ENCODE results near the gene PTPRN2. TPM values are rescaled to one million over a fixed set of nuclear protein-coding genes. Genes with fewer than 3 reads are reported as not detected.

Gene PTPRN2
- total and polyA plus RNA-seq, 9 of the 15 experiments (the other 6 are each of a cell fraction or from before 2014, with no cell fraction given): not detected

GRCh38 chr7:157859915-157860314, 727.7 kb downstream of the PTPRN2 start:
- FAIRE-seq (no peak), ATAC-seq (no peak), DNase-seq (ENCODE audit: extremely low read depth in 1 of 4, low spot score in 3 of 4) (no peak)
- intact Hi-C loops (cut with micrococcal nuclease): no loop called here
- in situ Hi-C loops (cut with MboI): no loop called here
- WGBS (ENCODE audit: insufficient coverage, low coverage, missing lambda C conversion rate): 2% methylated on average over 5 of the region's 6 CpGs
- Histone ChIP-seq H3K4me2 (ENCODE audit: insufficient read depth, low read length) (no peak overlapping the region), H4K20me1 (replicated peaks; ENCODE audit: control insufficient read depth, insufficient read depth, low read length) (peaks cover 24% of the 10 kb centered on the region), H3K27me3 (ENCODE audit: control insufficient read depth in 2 of 2, insufficient read depth in 2 of 2, low read length in 2 of 2) (peaks cover 62 to 71% of the 10 kb centered on the region in 2 experiments), H3K4me1 (replicated peaks in 1 of 2; ENCODE audit: control insufficient read depth in 2 of 2, insufficient read depth in 2 of 2, low read length in 2 of 2) (peaks cover 0 to 2% of the 10 kb centered on the region in 2 experiments; a peak in 1 of 5 replicates), H3K4me3 (no peak overlapping the region), H3K9me3 (replicated peaks; ENCODE audit: control insufficient read depth, insufficient read depth, low read depth, low read length) (no peaks in the 10 kb centered on the region), H2AFZ (ENCODE audit: low read depth, low read length) (no peak overlapping the region), H3K36me3 (ENCODE audit: control insufficient read depth, insufficient read depth, low read length) (no peaks in the 10 kb centered on the region), H3K9ac (ENCODE audit: insufficient read depth in 1 of 2, low read depth in 2 of 2, low read length in 2 of 2) (no peak overlapping the region), H3K27ac (ENCODE audit: extremely low read depth, low read depth, low read length) (no peak overlapping the region), H3K9me1 (ENCODE audit: control insufficient read depth, insufficient read depth, low read length) (no peaks in the 10 kb centered on the region), H3K79me2 (ENCODE audit: control insufficient read depth, insufficient read depth, low read length) (no peaks in the 10 kb centered on the region)
- BruUV-seq (replicated peaks): no TSS peak
- TF ChIP-seq ETS2 (tag; IDR thresholded peaks at IDR 0.05; ENCODE audit: borderline replicate concordance, poor library complexity, severe bottlenecking) (no peak), ZNF695 (CRISPR knock-in tag; IDR thresholded peaks at IDR 0.05) (no peak), HNRNPH1 (optimal IDR thresholded peaks at IDR 0.05; ENCODE audit: low read depth, low read length) (no peak), ASH1L (IDR thresholded peaks at IDR 0.05; ENCODE audit: borderline replicate concordance, low read depth, partially characterized antibody) (no peak), ZNF780A (CRISPR knock-in tag; IDR thresholded peaks at IDR 0.05) (no peak), CEBPB (tag; IDR thresholded peaks at IDR 0.05) (no peak), MEIS2 (IDR thresholded peaks at IDR 0.05; ENCODE audit: partially characterized antibody) (no peak), RBM39 (optimal IDR thresholded peaks at IDR 0.05; ENCODE audit: low read depth, low read length) (no peak), ZNF589 (CRISPR knock-in tag; IDR thresholded peaks at IDR 0.05; ENCODE audit: low read depth) (no peak), EZH2 (IDR thresholded peaks at IDR 0.05; ENCODE audit: borderline replicate concordance, low read depth, low read length) (no peak), KDM5B (IDR thresholded peaks at IDR 0.05; ENCODE audit: insufficient replicate concordance, low read depth, low read length) (no peak)
- ChIA-PET CTCF (ENCODE audit: low intra/inter-chr PET ratio) (no interaction called here), POLR2A (interaction anchor here (1.2 kb wide), 1 partner anchor 8 kb away, joined by 5 read pairs; no protein-coding TSS in a partner anchor)
